ENCODE results near the gene PIP5K1B.

PIP5K1B gene

GRCh38 chr9:68791169-68791568, 86.1 kb downstream of the PIP5K1B start:
- Mint-ChIP-seq H3K36me3 (peaks cover 3% of the 10 kb centered on the region), H3K4me3 (no peak overlapping the region), H3K9me3 (ENCODE audit: low read depth) (no peaks in the 10 kb centered on the region), H3K4me1 (ENCODE audit: low read depth) (no peaks in the 10 kb centered on the region), H3K27ac (no peak overlapping the region), H3K27me3 (no peaks in the 10 kb centered on the region)

DNA sequence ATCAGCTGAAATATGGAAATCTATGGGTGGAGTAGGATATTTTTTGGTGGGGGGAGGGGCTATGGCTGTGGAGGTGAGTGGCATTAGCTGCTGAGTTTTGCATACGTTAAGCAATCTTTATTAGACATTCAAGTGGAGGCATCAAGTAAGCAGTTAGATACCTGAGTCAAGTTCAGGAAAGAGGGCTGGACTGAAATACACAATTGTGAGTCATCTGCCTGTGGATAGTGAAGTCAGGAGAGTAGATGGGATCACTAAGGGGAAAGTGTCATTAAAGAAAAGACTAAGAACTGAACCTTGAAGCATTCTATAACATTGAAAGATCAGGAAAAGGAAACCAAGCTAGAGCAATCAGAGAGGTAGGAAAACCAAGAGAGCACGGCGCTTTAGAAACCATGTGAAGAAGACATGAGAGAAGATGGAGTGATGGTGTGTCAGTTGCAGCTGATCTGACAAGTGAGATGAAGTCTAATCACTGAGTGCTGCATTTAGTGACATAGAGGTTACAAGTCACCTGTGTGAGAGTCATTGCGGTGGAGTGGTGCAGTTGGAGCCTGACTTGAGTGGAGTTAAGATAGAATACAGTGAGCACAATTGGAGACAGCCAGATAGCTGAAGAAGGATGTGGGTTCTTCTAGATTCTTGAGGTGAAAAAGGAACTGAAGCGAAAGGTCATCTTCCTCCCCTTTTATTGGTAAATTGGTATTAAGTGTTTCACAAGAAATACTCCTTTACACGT, 88.7 kb downstream of the PIP5K1B start:
- H3K27me3 Mint-ChIP-seq: no peaks in the 10 kb centered on the region
- H3K27ac Mint-ChIP-seq: no peak overlapping the region
- no peaks in the 10 kb centered on the region for H3K9me3 Mint-ChIP-seq (ENCODE audit: low read depth)

DNA sequence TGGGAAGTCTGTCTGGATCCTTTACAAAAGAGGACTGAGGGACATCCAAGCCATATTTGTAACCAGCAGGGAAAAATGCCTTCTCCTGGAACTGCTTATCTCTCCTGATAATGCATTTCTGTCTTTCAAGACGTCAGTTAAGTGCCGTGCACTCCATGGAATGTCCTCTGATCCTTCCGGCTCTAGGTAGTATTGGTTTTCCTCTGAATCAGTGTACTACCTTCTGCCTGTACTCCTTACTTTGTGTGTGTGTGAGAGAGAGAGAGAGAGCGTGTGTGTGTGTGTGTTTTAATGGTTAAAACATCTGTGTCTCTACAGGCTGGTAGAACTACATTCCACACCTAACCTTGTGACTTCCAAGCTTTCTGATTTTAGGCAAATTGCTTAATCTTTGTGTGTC, 89.9 kb downstream of the PIP5K1B start:
- H3K36me3 Mint-ChIP-seq: peaks cover 3% of the 10 kb centered on the region
- H3K9me3 Mint-ChIP-seq (ENCODE audit: low read depth): no peaks in the 10 kb centered on the region
- H3K4me3 Mint-ChIP-seq: no peak overlapping the region
- no peaks in the 10 kb centered on the region for H3K27me3 Mint-ChIP-seq
- H3K4me1 Mint-ChIP-seq (ENCODE audit: low read depth): peaks cover 3% of the 10 kb centered on the region
- H3K27ac Mint-ChIP-seq: no peak overlapping the region

More for the DNA sequence above, 88.7 kb downstream of the PIP5K1B start:
- H3K4me1 Mint-ChIP-seq (ENCODE audit: low read depth): peaks cover 3% of the 10 kb centered on the region
- no peaks in the 10 kb centered on the region for H3K36me3 Mint-ChIP-seq
- H3K4me3 Mint-ChIP-seq: no peak overlapping the region

- H3K4me3 Mint-ChIP-seq: no peak overlapping the region
- H3K27me3 Mint-ChIP-seq: no peaks in the 10 kb centered on the region
- H3K4me1 Mint-ChIP-seq (ENCODE audit: low read depth): peaks cover 3% of the 10 kb centered on the region
- no peak overlapping the region for H3K27ac Mint-ChIP-seq
- peaks cover 3% of the 10 kb centered on the region for H3K36me3 Mint-ChIP-seq
- H3K9me3 Mint-ChIP-seq (ENCODE audit: low read depth): no peaks in the 10 kb centered on the region
These were observed 90.4 kb downstream of the PIP5K1B start for GRCh38 chr9:68795411-68795810.

- no peaks in the 10 kb centered on the region for H3K27me3 Mint-ChIP-seq
- no peaks in the 10 kb centered on the region for H3K9me3 Mint-ChIP-seq (ENCODE audit: low read depth)
- H3K4me1 Mint-ChIP-seq (ENCODE audit: low read depth): peaks cover 3% of the 10 kb centered on the region
- no peak overlapping the region for H3K4me3 Mint-ChIP-seq
- peaks cover 3% of the 10 kb centered on the region for H3K36me3 Mint-ChIP-seq
- H3K27ac Mint-ChIP-seq: no peak overlapping the region
These were observed 92.1 kb downstream of the PIP5K1B start for GRCh38 chr9:68797116-68797515.

- H3K4me1 Mint-ChIP-seq (ENCODE audit: low read depth): peaks cover 3% of the 10 kb centered on the region
- H3K27me3 Mint-ChIP-seq: no peaks in the 10 kb centered on the region
- no peak overlapping the region for H3K4me3 Mint-ChIP-seq
- peaks cover 3% of the 10 kb centered on the region for H3K36me3 Mint-ChIP-seq
- H3K9me3 Mint-ChIP-seq (ENCODE audit: low read depth): no peaks in the 10 kb centered on the region
- no peak overlapping the region for H3K27ac Mint-ChIP-seq
These were observed 93.4 kb downstream of the PIP5K1B start for GRCh38 chr9:68798423-68798822.

GRCh38 chr9:68800836-68801235, 95.8 kb downstream of the PIP5K1B start:
- no peak overlapping the region for H3K4me3 Mint-ChIP-seq
- peaks cover 3% of the 10 kb centered on the region for H3K4me1 Mint-ChIP-seq (ENCODE audit: low read depth)
- peaks cover 3% of the 10 kb centered on the region for H3K36me3 Mint-ChIP-seq
- H3K9me3 Mint-ChIP-seq (ENCODE audit: low read depth): no peaks in the 10 kb centered on the region
- H3K27ac Mint-ChIP-seq: no peak overlapping the region
- no peaks in the 10 kb centered on the region for H3K27me3 Mint-ChIP-seq

DNA sequence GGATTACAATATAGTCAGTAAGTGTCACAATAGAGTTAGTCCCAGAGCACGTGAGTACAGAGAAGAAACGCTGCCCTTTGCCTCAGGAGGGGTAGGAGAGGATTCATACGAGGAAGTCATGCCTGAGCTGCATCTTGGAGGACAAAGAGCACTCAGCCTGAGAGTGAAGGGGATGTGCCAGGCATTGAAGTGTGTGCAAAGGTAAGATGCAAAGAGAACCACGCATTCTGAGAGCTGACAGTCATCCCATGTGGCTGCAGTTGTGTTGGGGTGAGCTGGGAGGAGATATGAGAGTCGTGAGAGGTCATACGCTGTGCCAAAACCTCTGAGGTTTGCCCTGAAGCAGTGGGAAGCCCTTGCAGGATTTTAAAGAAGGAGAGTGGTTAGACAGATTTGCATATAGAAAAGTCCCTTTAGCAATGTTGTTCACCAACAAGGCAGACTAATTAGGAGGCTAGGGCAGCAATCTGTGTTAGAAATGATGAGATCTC, 97.5 kb downstream of the PIP5K1B start:
- Mint-ChIP-seq H3K4me3 (no peak overlapping the region), H3K36me3 (peaks cover 3% of the 10 kb centered on the region), H3K4me1 (ENCODE audit: low read depth) (peaks cover 3% of the 10 kb centered on the region), H3K27ac (no peak overlapping the region), H3K9me3 (ENCODE audit: low read depth) (no peaks in the 10 kb centered on the region), H3K27me3 (no peaks in the 10 kb centered on the region)

- no peaks in the 10 kb centered on the region for H3K27me3 Mint-ChIP-seq
- no peak overlapping the region for H3K4me3 Mint-ChIP-seq
- H3K4me1 Mint-ChIP-seq (ENCODE audit: low read depth): no peaks in the 10 kb centered on the region
- H3K36me3 Mint-ChIP-seq: no peaks in the 10 kb centered on the region
- H3K9me3 Mint-ChIP-seq (ENCODE audit: low read depth): no peaks in the 10 kb centered on the region
- no peak overlapping the region for H3K27ac Mint-ChIP-seq
These were observed 100.2 kb downstream of the PIP5K1B start for GRCh38 chr9:68804911-68805889.

DNA sequence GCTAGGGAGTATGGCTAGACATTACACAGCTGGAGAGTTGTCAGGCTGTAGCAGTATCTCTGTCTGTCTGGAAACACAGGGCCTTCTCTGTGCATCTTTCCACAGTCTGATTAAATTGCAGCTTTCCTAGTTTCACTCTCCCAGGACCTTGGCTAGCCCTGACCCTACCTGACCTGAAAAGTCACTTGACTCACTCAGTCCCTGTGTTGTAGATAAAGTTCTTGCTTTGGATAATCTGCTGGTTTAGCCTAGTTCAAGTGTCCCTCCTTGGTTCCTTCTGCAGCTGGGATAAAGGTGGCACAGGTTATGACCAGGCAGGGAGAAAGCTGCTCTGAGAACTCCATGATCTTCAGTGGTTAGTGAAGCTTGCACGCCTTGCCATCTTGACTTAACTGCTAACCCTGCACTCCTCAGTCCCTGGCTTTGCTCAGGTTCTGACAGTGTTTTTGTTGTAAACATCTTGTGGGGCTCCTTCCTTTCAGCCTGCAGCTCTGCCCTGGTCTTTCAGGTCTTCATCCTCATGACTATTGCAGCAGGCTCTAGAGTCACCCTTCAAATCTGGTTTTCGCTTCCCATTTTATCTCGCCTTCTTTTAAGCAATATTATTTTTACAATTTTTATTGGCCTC, 101.0 kb downstream of the PIP5K1B start:
- no peak overlapping the region for H3K27ac Mint-ChIP-seq
- no peaks in the 10 kb centered on the region for H3K9me3 Mint-ChIP-seq (ENCODE audit: low read depth)
- H3K27me3 Mint-ChIP-seq: no peaks in the 10 kb centered on the region
- H3K36me3 Mint-ChIP-seq: no peaks in the 10 kb centered on the region
- no peak overlapping the region for H3K4me3 Mint-ChIP-seq
- no peaks in the 10 kb centered on the region for H3K4me1 Mint-ChIP-seq (ENCODE audit: low read depth)

DNA sequence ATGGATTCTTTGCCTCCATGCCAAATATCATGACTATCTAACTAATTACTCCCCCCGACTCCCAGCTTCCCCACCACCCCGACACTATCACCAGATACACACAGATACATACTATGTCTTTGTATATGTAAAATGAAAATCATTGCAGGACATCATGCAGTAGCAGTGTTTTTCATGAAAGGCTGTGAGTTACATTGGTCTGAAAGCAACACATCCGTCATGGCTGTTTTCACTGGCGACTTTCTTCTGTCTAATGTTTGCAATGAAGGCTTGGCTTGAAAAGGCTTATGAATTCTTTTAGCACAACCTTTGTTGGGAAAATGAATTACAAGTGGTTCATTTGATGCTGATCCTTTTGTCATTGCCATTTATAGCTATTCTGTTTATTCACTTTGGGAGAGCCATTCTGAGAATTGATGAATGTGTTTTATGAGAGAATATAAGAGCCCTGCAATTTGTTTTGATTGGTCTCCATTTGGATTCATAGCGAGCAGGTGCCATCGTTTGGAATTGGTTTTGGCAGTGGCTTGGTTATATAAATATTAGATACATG, 103.4 kb downstream of the PIP5K1B start:
- H3K4me1 Mint-ChIP-seq (ENCODE audit: low read depth): no peaks in the 10 kb centered on the region
- no peaks in the 10 kb centered on the region for H3K9me3 Mint-ChIP-seq (ENCODE audit: low read depth)
- H3K27me3 Mint-ChIP-seq: peaks cover 7% of the 10 kb centered on the region
- no peaks in the 10 kb centered on the region for H3K36me3 Mint-ChIP-seq
- H3K27ac Mint-ChIP-seq: no peak overlapping the region
- no peak overlapping the region for H3K4me3 Mint-ChIP-seq

- Mint-ChIP-seq H3K9me3 (ENCODE audit: low read depth) (no peaks in the 10 kb centered on the region), H3K4me3 (no peak overlapping the region), H3K27ac (no peak overlapping the region), H3K36me3 (no peaks in the 10 kb centered on the region), H3K27me3 (peaks cover 18% of the 10 kb centered on the region), H3K4me1 (ENCODE audit: low read depth) (no peaks in the 10 kb centered on the region)
These were observed 112.2 kb downstream of the PIP5K1B start for GRCh38 chr9:68817079-68817875.

- Mint-ChIP-seq H3K9me3 (ENCODE audit: low read depth) (no peaks in the 10 kb centered on the region), H3K36me3 (no peaks in the 10 kb centered on the region), H3K4me3 (no peak overlapping the region), H3K27me3 (peaks cover 5% of the 10 kb centered on the region), H3K4me1 (ENCODE audit: low read depth) (no peaks in the 10 kb centered on the region), H3K27ac (no peak overlapping the region)
These were observed 114.0 kb downstream of the PIP5K1B start for GRCh38 chr9:68819065-68819464.

GRCh38 chr9:68821911-68822310, 116.9 kb downstream of the PIP5K1B start:
- no peaks in the 10 kb centered on the region for H3K36me3 Mint-ChIP-seq
- no peak overlapping the region for H3K27ac Mint-ChIP-seq
- no peaks in the 10 kb centered on the region for H3K9me3 Mint-ChIP-seq (ENCODE audit: low read depth)
- H3K27me3 Mint-ChIP-seq: peaks cover 3% of the 10 kb centered on the region
- no peaks in the 10 kb centered on the region for H3K4me1 Mint-ChIP-seq (ENCODE audit: low read depth)
- no peak overlapping the region for H3K4me3 Mint-ChIP-seq
